T-helper 17 cell (primary cell): ENCODE measurements around the gene CACTIN. TPM values are rescaled to one million over a fixed set of nuclear protein-coding genes. Genes with fewer than 3 reads are reported as not detected.

ENCODE experiments used
- ATAC-seq: fragments of 150-1000 bp; cut with Tn5 transposase; 2 replicates; pipeline ENCODE4 v1.10.0; 2021; ENCODE audit warnings: mild to moderate bottlenecking, moderate library complexity
- DNase-seq, 3 donors: peaks; one replicate each; pipeline versions ENCODE4 v3.0.0 to v3.0.0-alpha.2; 2020 to 2021
- H3K9me3 ChIP-seq: one replicate; pipeline ENCODE4 v1.7.0; 2013; ENCODE audit warnings: low read length, mild to moderate bottlenecking; ENCODE audit not compliant: control insufficient read depth, poor library complexity, severe bottlenecking
- H3K27ac Mint-ChIP-seq: one replicate; pipeline ENCODE4 v1.8.0; 2022; ENCODE audit warnings: mild to moderate bottlenecking, moderate library complexity, mixed read lengths
- H3K27me3 Mint-ChIP-seq: one replicate; pipeline ENCODE4 v1.8.0; 2022; ENCODE audit warnings: mixed read lengths
- H3K36me3 Mint-ChIP-seq: one replicate; pipeline ENCODE4 v1.8.0; 2022; ENCODE audit warnings: low read depth, mixed read lengths
- H3K4me1 Mint-ChIP-seq: one replicate; pipeline ENCODE4 v1.8.0; 2022; ENCODE audit warnings: mild to moderate bottlenecking, mixed read lengths
- H3K4me3 Mint-ChIP-seq: one replicate; pipeline ENCODE4 v1.8.0; 2022; ENCODE audit warnings: mild to moderate bottlenecking, moderate library complexity, mixed read lengths
- total RNA-seq, 4 donors: library from RNA in 2 of 4; stranded (reverse) in 2 of 4; gene quantifications; one replicate each; pipeline ENCODE4 v1.2.3 and lab custom pipeline; 2022 to 2026

Gene CACTIN
- total RNA-seq, 2 donors from 2014 or later: 32.8 to 34.4 TPM

DNA sequence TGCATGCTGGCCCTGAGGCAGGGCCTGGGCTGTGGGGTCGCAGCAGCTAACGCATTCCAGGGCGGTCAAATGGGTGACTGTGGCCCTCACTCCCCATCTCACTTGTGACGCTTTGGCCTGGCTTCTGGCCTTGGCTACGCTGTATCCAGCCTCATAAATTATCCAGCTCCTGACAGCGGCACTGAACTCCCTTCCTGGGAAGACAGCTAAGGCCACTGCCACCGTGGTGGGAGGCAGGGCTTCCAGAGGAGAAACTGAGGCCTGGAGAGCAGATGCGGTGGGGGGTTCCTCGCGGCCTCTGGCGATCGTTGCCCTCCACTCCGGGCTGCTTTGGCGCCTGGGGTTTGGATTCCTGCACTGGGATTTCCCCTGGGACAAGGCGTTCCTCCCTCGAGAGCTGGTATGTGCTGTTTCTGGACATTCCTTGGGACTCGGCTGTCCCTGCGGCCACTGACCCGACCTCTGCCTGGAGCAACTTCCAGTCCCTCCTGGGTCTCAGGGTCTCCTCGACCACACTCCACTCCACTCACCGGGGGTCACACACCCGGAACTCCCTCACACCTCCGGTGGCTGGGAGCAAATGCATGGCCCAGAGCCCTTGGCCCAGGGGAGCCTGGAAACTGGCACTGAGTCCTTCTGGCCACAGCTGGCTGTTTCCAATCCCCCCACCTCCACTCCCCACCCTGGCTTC, 23.3 kb downstream of the CACTIN start:
- DNase-seq (no peak), ATAC-seq (no peak)
- Mint-ChIP-seq H3K27me3 (no peaks in the 10 kb centered on the region), H3K27ac (no peak overlapping the region), H3K4me3 (no peak overlapping the region), H3K36me3 (no peaks in the 10 kb centered on the region), H3K4me1 (peaks cover 2% of the 10 kb centered on the region)
- no peaks in the 10 kb centered on the region for H3K9me3 ChIP-seq

DNA sequence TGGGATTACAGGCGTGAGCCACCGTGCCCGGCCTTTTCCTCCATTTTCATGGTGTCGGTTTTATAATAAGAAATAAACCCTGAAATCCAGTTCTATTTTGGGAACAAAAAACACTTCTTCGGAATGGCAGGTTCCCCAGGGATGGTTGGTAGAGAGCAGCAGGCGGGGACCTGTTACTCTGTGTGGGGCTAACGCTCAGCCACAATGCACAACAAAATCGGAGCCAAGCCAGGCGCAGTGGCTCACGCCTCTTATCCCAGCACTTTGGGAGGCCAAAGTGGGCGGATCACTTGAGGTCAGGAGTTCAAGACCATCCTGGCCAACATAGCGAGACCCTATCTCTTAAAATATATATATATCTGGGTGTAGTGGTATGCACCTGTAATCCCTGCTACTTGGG, 25.6 kb downstream of the CACTIN start:
- no peak overlapping the region for H3K4me3 Mint-ChIP-seq
- H3K27ac Mint-ChIP-seq: no peak overlapping the region
- H3K36me3 Mint-ChIP-seq: no peaks in the 10 kb centered on the region
- ATAC-seq: no peak
- no peaks in the 10 kb centered on the region for H3K9me3 ChIP-seq
- no peaks in the 10 kb centered on the region for H3K27me3 Mint-ChIP-seq
- no peak for DNase-seq
- no peaks in the 10 kb centered on the region for H3K4me1 Mint-ChIP-seq

- no peaks in the 10 kb centered on the region for H3K36me3 Mint-ChIP-seq
- H3K27me3 Mint-ChIP-seq: no peaks in the 10 kb centered on the region
- no peaks in the 10 kb centered on the region for H3K9me3 ChIP-seq
- no peaks in the 10 kb centered on the region for H3K4me1 Mint-ChIP-seq
- DNase-seq (no peak), ATAC-seq (no peak)
- no peak overlapping the region for H3K4me3 Mint-ChIP-seq
- no peak overlapping the region for H3K27ac Mint-ChIP-seq
Observed at GRCh38 chr19:3599776-3600187, 26.8 kb downstream of the CACTIN start.

- Mint-ChIP-seq H3K36me3 (no peaks in the 10 kb centered on the region), H3K27ac (no peak overlapping the region), H3K4me3 (no peak overlapping the region)
Observed at GRCh38 chr19:3595521-3596061, 31.0 kb downstream of the CACTIN start.

GRCh38 chr19:3593156-3593555, 33.4 kb downstream of the CACTIN start:
- no peak for DNase-seq
- H3K27me3 Mint-ChIP-seq: no peaks in the 10 kb centered on the region
- H3K36me3 Mint-ChIP-seq: no peaks in the 10 kb centered on the region

More at GRCh38 chr19:3595521-3596061, 31.0 kb downstream of the CACTIN start:
- DNase-seq (no peak), ATAC-seq (no peak)
- Mint-ChIP-seq H3K27me3 (no peaks in the 10 kb centered on the region), H3K4me1 (no peaks in the 10 kb centered on the region)
- no peaks in the 10 kb centered on the region for H3K9me3 ChIP-seq

DNA sequence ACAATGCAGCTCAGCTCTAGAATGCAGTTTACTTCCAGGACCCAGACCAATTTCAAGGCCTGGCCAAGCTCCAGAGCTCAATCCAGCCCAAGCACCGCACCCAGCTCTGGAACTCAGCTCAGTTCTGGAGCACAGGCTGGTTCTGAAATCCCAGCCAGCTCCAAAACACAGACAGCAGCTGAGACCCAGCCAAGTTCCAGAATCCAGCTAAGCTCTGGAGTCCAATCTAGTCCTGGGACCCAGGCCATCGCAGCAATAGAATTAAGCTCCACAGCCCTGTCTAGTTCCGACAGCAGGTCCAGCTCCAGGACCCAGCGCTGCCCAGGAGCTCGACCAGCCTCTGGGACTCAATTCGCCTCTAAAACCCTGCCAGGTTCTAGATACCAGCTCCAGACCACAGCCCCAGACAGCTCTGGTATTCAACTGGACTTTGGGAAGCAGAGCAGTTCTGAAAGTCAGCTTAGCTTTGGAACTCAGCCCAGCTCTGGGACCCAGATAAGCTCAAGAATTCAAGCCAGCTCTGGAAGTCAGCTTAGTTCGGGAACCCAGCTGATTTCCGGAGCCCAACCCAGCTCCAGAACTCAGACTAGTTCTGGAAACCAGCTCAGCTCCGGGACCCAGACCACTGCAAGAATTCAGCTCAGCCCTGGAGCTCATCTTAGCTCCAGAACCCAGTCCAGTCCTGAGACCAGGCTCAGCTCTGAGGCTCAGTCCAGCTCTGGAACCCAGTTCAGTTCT, 34.5 kb downstream of the CACTIN start:
- Mint-ChIP-seq H3K4me1 (no peaks in the 10 kb centered on the region), H3K36me3 (no peaks in the 10 kb centered on the region), H3K27ac (no peak overlapping the region), H3K27me3 (no peaks in the 10 kb centered on the region), H3K4me3 (no peak overlapping the region)
- no peak for DNase-seq
- H3K9me3 ChIP-seq: no peaks in the 10 kb centered on the region
- no peak for ATAC-seq

More at GRCh38 chr19:3593156-3593555, 33.4 kb downstream of the CACTIN start:
- Mint-ChIP-seq H3K4me3 (no peak overlapping the region), H3K27ac (no peak overlapping the region), H3K4me1 (no peaks in the 10 kb centered on the region)
- no peaks in the 10 kb centered on the region for H3K9me3 ChIP-seq
- no peak for ATAC-seq

GRCh38 chr19:3590991-3591659, 35.5 kb downstream of the CACTIN start:
- Mint-ChIP-seq H3K4me3 (no peak overlapping the region), H3K27ac (no peak overlapping the region), H3K36me3 (no peaks in the 10 kb centered on the region), H3K27me3 (no peaks in the 10 kb centered on the region), H3K4me1 (no peaks in the 10 kb centered on the region)
- DNase-seq (no peak), ATAC-seq (no peak)
- H3K9me3 ChIP-seq: no peaks in the 10 kb centered on the region

GRCh38 chr19:3589949-3590348, 36.6 kb downstream of the CACTIN start:
- ATAC-seq (no peak), DNase-seq (no peak)
- Mint-ChIP-seq H3K27ac (no peak overlapping the region), H3K36me3 (no peaks in the 10 kb centered on the region), H3K4me3 (no peak overlapping the region), H3K4me1 (no peaks in the 10 kb centered on the region), H3K27me3 (no peaks in the 10 kb centered on the region)
- no peaks in the 10 kb centered on the region for H3K9me3 ChIP-seq

DNA sequence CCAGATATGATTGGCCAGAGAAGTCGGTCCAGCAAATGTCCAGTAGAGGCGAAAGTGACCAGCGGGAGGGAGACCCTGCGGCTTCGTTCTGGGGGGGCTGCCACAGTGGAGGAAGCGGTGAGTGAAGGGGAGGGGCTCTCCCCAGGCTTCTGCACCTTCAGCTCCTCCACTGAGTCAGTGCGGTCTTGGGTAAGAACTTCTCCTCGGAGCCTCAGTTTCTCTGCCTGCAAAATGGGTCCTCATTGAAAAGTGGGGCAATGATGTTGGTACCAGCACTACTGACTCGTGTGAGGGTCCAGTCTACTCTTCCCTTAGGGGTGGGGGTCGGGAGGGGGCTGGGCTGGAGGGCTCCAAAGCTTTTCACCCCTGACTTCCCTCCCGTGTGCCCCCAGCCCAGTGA, 37.2 kb downstream of the CACTIN start:
- Mint-ChIP-seq H3K4me1 (no peaks in the 10 kb centered on the region), H3K4me3 (no peak overlapping the region)
- no peaks in the 10 kb centered on the region for H3K9me3 ChIP-seq

GRCh38 chr19:3586707-3587346, 39.8 kb downstream of the CACTIN start:
- no peak for ATAC-seq
- no peaks in the 10 kb centered on the region for H3K27me3 Mint-ChIP-seq
- no peak for DNase-seq
- no peaks in the 10 kb centered on the region for H3K36me3 Mint-ChIP-seq
- no peak overlapping the region for H3K27ac Mint-ChIP-seq
- H3K4me1 Mint-ChIP-seq: no peaks in the 10 kb centered on the region
- H3K4me3 Mint-ChIP-seq: no peak overlapping the region
- no peaks in the 10 kb centered on the region for H3K9me3 ChIP-seq

More for the DNA sequence above, 37.2 kb downstream of the CACTIN start:
- H3K36me3 Mint-ChIP-seq: no peaks in the 10 kb centered on the region
- H3K27ac Mint-ChIP-seq: no peak overlapping the region
- ATAC-seq: no peak
- no peak for DNase-seq
- no peaks in the 10 kb centered on the region for H3K27me3 Mint-ChIP-seq

GRCh38 chr19:3586127-3586626, 40.4 kb downstream of the CACTIN start:
- H3K4me3 Mint-ChIP-seq: peak overlapping the region; percentile 28
- no peaks in the 10 kb centered on the region for H3K27me3 Mint-ChIP-seq
- ATAC-seq: peak; percentile 42
- H3K36me3 Mint-ChIP-seq: no peaks in the 10 kb centered on the region
- peak in 1 of 3 donors; percentile 43 for DNase-seq
- H3K4me1 Mint-ChIP-seq: no peaks in the 10 kb centered on the region
- no peak overlapping the region for H3K27ac Mint-ChIP-seq
- H3K9me3 ChIP-seq: no peaks in the 10 kb centered on the region

DNA sequence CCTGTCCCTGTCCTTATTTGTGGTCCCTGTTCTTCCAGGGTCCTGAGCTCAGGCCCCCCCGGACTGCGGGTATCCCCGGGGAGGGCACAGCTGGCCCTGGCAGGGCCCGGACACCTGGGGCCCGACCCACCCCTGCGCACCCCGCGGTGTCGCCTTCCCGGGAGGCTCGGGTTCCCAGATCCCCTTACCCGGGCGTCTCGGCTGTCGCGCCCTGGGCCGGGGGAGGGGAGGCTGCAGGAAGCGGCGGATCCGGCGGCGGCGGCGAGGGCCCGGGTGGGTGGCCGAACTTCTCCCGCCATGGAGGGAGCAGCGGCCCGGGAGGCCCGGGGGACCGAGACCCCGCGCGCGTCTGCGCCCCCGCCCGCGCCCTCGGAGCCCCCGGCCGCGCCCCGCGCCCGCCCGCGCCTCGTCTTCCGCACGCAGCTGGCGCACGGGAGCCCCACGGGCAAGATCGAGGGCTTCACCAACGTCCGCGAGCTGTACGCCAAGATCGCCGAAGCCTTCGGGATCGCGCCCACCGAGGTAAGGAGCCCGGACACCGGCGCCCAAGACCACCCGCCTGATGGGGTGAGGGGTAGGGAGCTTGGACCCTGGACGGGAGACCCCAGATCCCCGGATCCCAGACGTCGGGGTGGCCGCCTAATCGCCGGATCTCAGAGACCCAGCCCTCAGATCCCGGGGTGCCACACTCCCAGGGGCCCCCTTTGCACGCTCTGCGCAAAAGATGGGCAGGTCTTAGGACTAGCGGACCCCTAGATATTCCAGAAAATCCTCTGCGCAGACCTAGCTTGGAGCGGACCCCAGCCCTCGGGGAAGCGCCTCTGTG, 41.1 kb downstream of the CACTIN start, which contains the start of gene GIPC3:
TSS of gene GIPC3 (plus strand) at position 178 of the 826 bp plus-strand sequence. CDS start at position 298, 120 bp downstream.
- no peaks in the 10 kb centered on the region for H3K9me3 ChIP-seq
- DNase-seq: no peak
- Mint-ChIP-seq H3K4me3 (peak within 1 kb of the TSS; percentile 28), H3K4me1 (no peaks in the 10 kb centered on the region), H3K36me3 (no peaks in the 10 kb centered on the region), H3K27ac (no peak within 1 kb of the TSS), H3K27me3 (no peaks in the 10 kb centered on the region)
- ATAC-seq: no peak
